HepG2 (cell line): Measurements from ENCODE around the gene SORBS2. TPM values are rescaled to one million over a fixed set of nuclear protein-coding genes. Genes with fewer than 3 reads are reported as not detected.

Source experiments
- BRCA1 ChIP-seq: sonication (generic); formaldehyde crosslinking; IDR thresholded peaks from 2 replicates; pipeline ENCODE4 v1.4.0; 2020; ENCODE audit warnings: missing genetic modification reagents
- BRF2 ChIP-seq: sonication (generic); formaldehyde crosslinking; IDR thresholded peaks from 2 replicates; pipeline ENCODE4 v1.8.1; 2022; ENCODE audit warnings: mild to moderate bottlenecking, missing genetic modification reagents
- FOXA1 ChIP-seq, 2 experiments: fragments of 450-650 bp in 1 of 2; sonication (generic) in 1 of 2; formaldehyde crosslinking in 1 of 2; IDR thresholded peaks; 2 replicates each; pipeline versions ENCODE4 v1.4.0 to v1.6.1; 2016 to 2020; ENCODE audit warnings: missing genetic modification reagents in 1 of 2
- HNF4A ChIP-seq: sonication (generic); formaldehyde crosslinking; IDR thresholded peaks from 2 replicates; pipeline ENCODE4 v1.4.0; 2020; ENCODE audit warnings: missing genetic modification reagents
- IRF2 ChIP-seq: IDR thresholded peaks from 2 replicates; pipeline ENCODE4 v1.6.1; 2018; ENCODE audit warnings: missing genetic modification reagents, missing compliant biosample characterization
- KLF16 ChIP-seq, 2 experiments: sonication (generic) in 1 of 2; formaldehyde crosslinking in 1 of 2; IDR thresholded peaks; 2 replicates each; pipeline versions ENCODE4 v1.6.1 to v1.8.0; 2016 to 2023; ENCODE audit warnings: missing genetic modification reagents in 2 of 2, missing compliant biosample characterization in 1 of 2
- POGZ ChIP-seq: sonication (generic); formaldehyde crosslinking; IDR thresholded peaks from 2 replicates; pipeline ENCODE4 v1.4.0; 2020; ENCODE audit warnings: mild to moderate bottlenecking, missing genetic modification reagents
- SRSF4 ChIP-seq: fragments of 200-400 bp; formaldehyde crosslinking; IDR thresholded peaks from one replicate; pipeline ENCODE4 v1.6.1; 2018; ENCODE audit warnings: mild to moderate bottlenecking, low read depth, low read length, moderate library complexity; ENCODE audit not compliant: poor library complexity, severe bottlenecking
- TCF7 ChIP-seq: sonication (generic); IDR thresholded peaks from 2 replicates; pipeline ENCODE4 v1.6.1; 2016; ENCODE audit warnings: antibody characterized with exemption, low read depth
- ZNF362 ChIP-seq: sonication (generic); formaldehyde crosslinking; IDR thresholded peaks from 2 replicates; pipeline ENCODE4 v1.4.0; 2020; ENCODE audit warnings: missing genetic modification reagents, mild to moderate bottlenecking, borderline replicate concordance
- ZNF567 ChIP-seq: sonication (generic); formaldehyde crosslinking; IDR thresholded peaks from 2 replicates; pipeline ENCODE4 v1.8.1; 2023; ENCODE audit warnings: mild to moderate bottlenecking, missing genetic modification reagents, borderline replicate concordance
- ZNF710 ChIP-seq: sonication (generic); formaldehyde crosslinking; IDR thresholded peaks from 2 replicates; pipeline ENCODE4 v1.5.0; 2020; ENCODE audit warnings: mild to moderate bottlenecking, missing genetic modification reagents, borderline replicate concordance
- polyA plus RNA-seq, 8 experiments: library from polyadenylated mRNA; depleted of rRNA in 3 of 8; stranded (reverse) in 7 of 8; unstranded in 1 of 8; fragments of >200 nt; fragmentation: Illumina TruSeq in 4 of 8; extraction: Trizol in 4 of 8; gene quantifications; 2 replicates each; pipeline versions ENCODE4 v1.2.1 to v1.2.3, GENCODE V29; 2011 to 2016; ENCODE audit warnings: low read depth in 4 of 8, missing spikeins in 1 of 8, mixed read lengths in 1 of 8; ENCODE audit not compliant: insufficient read depth in 1 of 8
- total RNA-seq, 5 experiments: library from RNA; depleted of rRNA; stranded (reverse); fragments of >200 nt; fragmentation: Illumina TruSeq; extraction: Trizol; gene quantifications; 2 replicates each; pipeline ENCODE4 v1.2.3, GENCODE V29; 2016; ENCODE audit warnings: low read depth in 1 of 5
- TF ChIP-seq, protein P1 (sequence below): sonication (generic); formaldehyde crosslinking; IDR thresholded peaks from 2 replicates; pipeline ENCODE4 v1.5.0; 2020; ENCODE audit warnings: mild to moderate bottlenecking, missing genetic modification reagents, borderline replicate concordance
- TF ChIP-seq, protein P2 (sequence below): sonication (generic); formaldehyde crosslinking; IDR thresholded peaks from 2 replicates; pipeline ENCODE4 v1.4.0; 2020; ENCODE audit warnings: missing genetic modification reagents, borderline replicate concordance

SORBS2 gene
- total and polyA plus RNA-seq, 2 of the 13 experiments (the other 11 are each of a cell fraction or from before 2014, with no cell fraction given), result 25.0 to 80.5 TPM

DNA sequence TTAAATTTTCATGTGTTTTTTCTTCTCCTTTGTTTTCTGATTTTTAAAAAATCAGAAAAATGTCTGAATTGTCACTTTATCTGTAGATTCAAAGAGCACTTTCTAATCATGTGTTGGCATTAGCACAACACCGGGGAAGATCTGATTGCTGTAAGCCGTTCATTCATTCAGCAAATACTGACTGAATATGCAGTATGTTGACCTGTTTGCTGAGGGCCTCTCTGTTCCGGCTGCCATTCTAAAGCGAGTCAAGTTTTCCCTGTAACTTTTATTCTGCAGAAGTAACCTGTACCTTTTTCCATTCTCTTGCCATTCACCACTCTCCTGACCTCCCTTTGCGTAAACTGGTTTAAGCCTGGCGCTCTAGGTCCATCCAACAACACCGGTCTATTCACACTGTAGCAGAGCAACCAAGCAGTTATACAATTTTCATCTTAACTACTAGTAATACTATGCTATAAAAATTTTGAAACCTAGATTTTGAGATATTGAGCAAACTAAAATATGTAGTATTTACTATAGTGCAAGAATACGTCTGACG, 6.7 kb downstream of the SORBS2 start (continued):
- TF ChIP-seq ZNF710 (CRISPR knock-in tag), result peak; percentile 58; the same call in 1 of the 2 replicates
- TF ChIP-seq BRCA1, result no peak
- no peak for TF ChIP-seq KLF16 (CRISPR knock-in tag; IDR thresholded peaks at IDR 0.05)
- TF ChIP-seq ZNF362 (CRISPR knock-in tag), result no peak
- TF ChIP-seq HNF4A, result 0 out of 2 replicates have a peak, but pooled peaks have one; percentile 28
- TF ChIP-seq, protein P1, sequence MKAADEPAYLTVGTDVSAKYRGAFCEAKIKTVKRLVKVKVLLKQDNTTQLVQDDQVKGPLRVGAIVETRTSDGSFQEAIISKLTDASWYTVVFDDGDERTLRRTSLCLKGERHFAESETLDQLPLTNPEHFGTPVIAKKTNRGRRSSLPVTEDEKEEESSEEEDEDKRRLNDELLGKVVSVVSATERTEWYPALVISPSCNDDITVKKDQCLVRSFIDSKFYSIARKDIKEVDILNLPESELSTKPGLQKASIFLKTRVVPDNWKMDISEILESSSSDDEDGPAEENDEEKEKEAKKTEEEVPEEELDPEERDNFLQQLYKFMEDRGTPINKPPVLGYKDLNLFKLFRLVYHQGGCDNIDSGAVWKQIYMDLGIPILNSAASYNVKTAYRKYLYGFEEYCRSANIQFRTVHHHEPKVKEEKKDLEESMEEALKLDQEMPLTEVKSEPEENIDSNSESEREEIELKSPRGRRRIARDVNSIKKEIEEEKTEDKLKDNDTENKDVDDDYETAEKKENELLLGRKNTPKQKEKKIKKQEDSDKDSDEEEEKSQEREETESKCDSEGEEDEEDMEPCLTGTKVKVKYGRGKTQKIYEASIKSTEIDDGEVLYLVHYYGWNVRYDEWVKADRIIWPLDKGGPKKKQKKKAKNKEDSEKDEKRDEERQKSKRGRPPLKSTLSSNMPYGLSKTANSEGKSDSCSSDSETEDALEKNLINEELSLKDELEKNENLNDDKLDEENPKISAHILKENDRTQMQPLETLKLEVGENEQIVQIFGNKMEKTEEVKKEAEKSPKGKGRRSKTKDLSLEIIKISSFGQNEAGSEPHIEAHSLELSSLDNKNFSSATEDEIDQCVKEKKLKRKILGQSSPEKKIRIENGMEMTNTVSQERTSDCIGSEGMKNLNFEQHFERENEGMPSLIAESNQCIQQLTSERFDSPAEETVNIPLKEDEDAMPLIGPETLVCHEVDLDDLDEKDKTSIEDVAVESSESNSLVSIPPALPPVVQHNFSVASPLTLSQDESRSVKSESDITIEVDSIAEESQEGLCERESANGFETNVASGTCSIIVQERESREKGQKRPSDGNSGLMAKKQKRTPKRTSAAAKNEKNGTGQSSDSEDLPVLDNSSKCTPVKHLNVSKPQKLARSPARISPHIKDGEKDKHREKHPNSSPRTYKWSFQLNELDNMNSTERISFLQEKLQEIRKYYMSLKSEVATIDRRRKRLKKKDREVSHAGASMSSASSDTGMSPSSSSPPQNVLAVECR (CRISPR knock-in tag), result no peak
- no peak for TF ChIP-seq FOXA1 (IDR thresholded peaks at IDR 0.05)
- peak; percentile 69 for TF ChIP-seq FOXA1 (CRISPR knock-in tag; IDR thresholded peaks at IDR 0.05)
- TF ChIP-seq POGZ, result peak; percentile 52; the same call in 1 of the 2 replicates
- peak; percentile 54; the same call in 1 of the 2 replicates for TF ChIP-seq IRF2 (CRISPR knock-in tag)
- TF ChIP-seq, protein P2, sequence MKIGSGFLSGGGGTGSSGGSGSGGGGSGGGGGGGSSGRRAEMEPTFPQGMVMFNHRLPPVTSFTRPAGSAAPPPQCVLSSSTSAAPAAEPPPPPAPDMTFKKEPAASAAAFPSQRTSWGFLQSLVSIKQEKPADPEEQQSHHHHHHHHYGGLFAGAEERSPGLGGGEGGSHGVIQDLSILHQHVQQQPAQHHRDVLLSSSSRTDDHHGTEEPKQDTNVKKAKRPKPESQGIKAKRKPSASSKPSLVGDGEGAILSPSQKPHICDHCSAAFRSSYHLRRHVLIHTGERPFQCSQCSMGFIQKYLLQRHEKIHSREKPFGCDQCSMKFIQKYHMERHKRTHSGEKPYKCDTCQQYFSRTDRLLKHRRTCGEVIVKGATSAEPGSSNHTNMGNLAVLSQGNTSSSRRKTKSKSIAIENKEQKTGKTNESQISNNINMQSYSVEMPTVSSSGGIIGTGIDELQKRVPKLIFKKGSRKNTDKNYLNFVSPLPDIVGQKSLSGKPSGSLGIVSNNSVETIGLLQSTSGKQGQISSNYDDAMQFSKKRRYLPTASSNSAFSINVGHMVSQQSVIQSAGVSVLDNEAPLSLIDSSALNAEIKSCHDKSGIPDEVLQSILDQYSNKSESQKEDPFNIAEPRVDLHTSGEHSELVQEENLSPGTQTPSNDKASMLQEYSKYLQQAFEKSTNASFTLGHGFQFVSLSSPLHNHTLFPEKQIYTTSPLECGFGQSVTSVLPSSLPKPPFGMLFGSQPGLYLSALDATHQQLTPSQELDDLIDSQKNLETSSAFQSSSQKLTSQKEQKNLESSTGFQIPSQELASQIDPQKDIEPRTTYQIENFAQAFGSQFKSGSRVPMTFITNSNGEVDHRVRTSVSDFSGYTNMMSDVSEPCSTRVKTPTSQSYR (CRISPR knock-in tag), result no peak
- no peak for TF ChIP-seq BRF2
- TF ChIP-seq TCF7, result 0 out of 2 replicates have a peak, but pooled peaks have one; percentile 7
- TF ChIP-seq SRSF4, result no peak
- no peak for TF ChIP-seq ZNF567 (CRISPR knock-in tag)
